K562 (cell line): ENCODE data around the gene EMD. TPM values are rescaled to one million over a fixed set of nuclear protein-coding genes. Genes with fewer than 3 reads are reported as not detected.
A peak's percentile ranks its signal among the peaks of the same experiment; 100 is the strongest.

Source experiments
- CHD1 ChIP-seq: fragments of 200-600 bp; sonication (generic); IDR thresholded peaks from one replicate; pipeline ENCODE4 v1.6.1; 2012; ENCODE audit warnings: mild to moderate bottlenecking, moderate library complexity, low read length, inconsistent platforms
- CXXC5 ChIP-seq: fragments of 250-450 bp; sonication (Bioruptor Pico); IDR thresholded peaks from 2 replicates; pipeline ENCODE4 v1.8.0; 2022; ENCODE audit warnings: inconsistent platforms, mild to moderate bottlenecking, moderate library complexity
- ELF4 ChIP-seq: fragments of 450-650 bp; formaldehyde crosslinking; IDR thresholded peaks from 2 replicates; pipeline ENCODE4 v1.4.0; 2022; ENCODE audit warnings: missing genetic modification characterization
- FIP1L1 ChIP-seq: fragments of 200-400 bp; formaldehyde crosslinking; IDR thresholded peaks from 2 replicates; pipeline ENCODE4 v1.6.1; 2018; ENCODE audit warnings: mild to moderate bottlenecking, low read depth, low read length; ENCODE audit not compliant: poor library complexity, severe bottlenecking
- FOS ChIP-seq: IDR thresholded peaks from 3 replicates; pipeline ENCODE4 v1.6.1; 2011; ENCODE audit not compliant: insufficient read length; ENCODE audit errors: extremely low read depth
- HDAC1 ChIP-seq, 2 experiments: fragments of 450-650 bp; IDR thresholded peaks; 2 replicates each; pipeline ENCODE4 v1.6.1; 2016 to 2017; ENCODE audit warnings: inconsistent platforms in 1 of 2, mild to moderate bottlenecking in 1 of 2, moderate library complexity in 1 of 2
- KLF6 ChIP-seq: fragments of 250-450 bp; sonication (Bioruptor Pico); IDR thresholded peaks from 2 replicates; pipeline ENCODE4 v1.4.0; 2020; ENCODE audit warnings: mild to moderate bottlenecking, moderate library complexity, borderline replicate concordance
- LEF1 ChIP-seq: fragments of 450-650 bp; IDR thresholded peaks from 2 replicates; pipeline ENCODE4 v1.6.1; 2016; ENCODE audit warnings: mild to moderate bottlenecking
- MTA3 ChIP-seq: fragments of 450-650 bp; formaldehyde crosslinking; IDR thresholded peaks from 2 replicates; pipeline ENCODE4 v1.6.1; 2017; ENCODE audit warnings: mild to moderate bottlenecking, borderline replicate concordance
- MXI1 ChIP-seq: IDR thresholded peaks from 2 replicates; pipeline ENCODE4 v1.6.1; 2011; ENCODE audit warnings: low read depth, mild to moderate bottlenecking, improper control_type of control experiment, low read length
- PHF20 ChIP-seq: fragments of 450-650 bp; IDR thresholded peaks from 2 replicates; pipeline ENCODE4 v1.6.1; 2018; ENCODE audit not compliant: partially characterized antibody
- PTRF ChIP-seq: fragments of 450-650 bp; IDR thresholded peaks from 2 replicates; pipeline ENCODE4 v1.6.1; 2016; ENCODE audit warnings: mild to moderate bottlenecking, missing genetic modification characterization, missing compliant biosample characterization
- YBX1 ChIP-seq: fragments of 450-650 bp; IDR thresholded peaks from 2 replicates; pipeline ENCODE4 v1.7.1; 2016; ENCODE audit warnings: mild to moderate bottlenecking
- ZC3H11A ChIP-seq: IDR thresholded peaks from 2 replicates; pipeline ENCODE4 v1.6.1; 2012; ENCODE audit warnings: low read depth, low read length, improper control_type of control experiment
- ZNF217 ChIP-seq: sonication (generic); formaldehyde crosslinking; IDR thresholded peaks from 2 replicates; pipeline ENCODE4 v1.8.0; 2022; ENCODE audit warnings: mild to moderate bottlenecking, missing genetic modification reagents
- ZNF347 ChIP-seq: fragments of 450-650 bp; formaldehyde crosslinking; IDR thresholded peaks from 2 replicates; pipeline ENCODE4 v1.4.0; 2020; ENCODE audit warnings: low read depth, mild to moderate bottlenecking, moderate library complexity
- ZNF561 ChIP-seq: fragments of 450-650 bp; formaldehyde crosslinking; conservative IDR thresholded peaks from 2 replicates; pipeline ENCODE4 v1.4.0; 2020; ENCODE audit warnings: mild to moderate bottlenecking, moderate library complexity
- polyA plus RNA-seq, 8 experiments: library from polyadenylated mRNA; depleted of rRNA in 4 of 8; stranded (reverse) in 5 of 8; unstranded in 3 of 8; fragments of >200 nt; fragmentation: Nextera tagmentation in 2 of 8; fragmentation: Illumina TruSeq in 1 of 8; extraction: Ambion mirVana in 2 of 8; extraction: Trizol in 1 of 8; gene quantifications; 2 replicates each; pipeline versions ENCODE4 v1.2.1 to v1.2.3, GENCODE V29; 2011 to 2014; ENCODE audit warnings: inconsistent platforms in 1 of 8, missing spikeins in 1 of 8
- total RNA-seq, 7 experiments: library from RNA; depleted of rRNA in 6 of 7; stranded (reverse); fragments of >200 nt in 6 of 7; fragmentation: Illumina TruSeq in 2 of 7; extraction: Trizol in 2 of 7; gene quantifications; 2 replicates each; pipeline versions ENCODE4 v1.2.1 to v1.2.3, GENCODE V29; 2011 to 2021; ENCODE audit warnings: low replicate concordance in 1 of 7
- TF ChIP-seq, protein P1 (sequence below): IDR thresholded peaks from 2 replicates; pipeline ENCODE4 v1.6.1; 2016; ENCODE audit warnings: missing genetic modification characterization, missing compliant biosample characterization
- TF ChIP-seq, protein P2 (sequence below), 2 experiments: fragments of 450-650 bp in 1 of 2; sonication (generic) in 1 of 2; formaldehyde crosslinking in 1 of 2; IDR thresholded peaks in 1 of 2; conservative IDR thresholded peaks in 1 of 2; 2 replicates each; pipeline versions ENCODE4 v1.6.1 to v1.8.1; 2016 to 2023; ENCODE audit warnings: mild to moderate bottlenecking in 2 of 2, moderate library complexity in 2 of 2, inconsistent platforms in 1 of 2, missing genetic modification reagents in 1 of 2
- TF ChIP-seq, protein P3 (sequence below): fragments of 450-650 bp; formaldehyde crosslinking; IDR thresholded peaks from 2 replicates; pipeline ENCODE4 v1.4.0; 2020; ENCODE audit warnings: mild to moderate bottlenecking, moderate library complexity
- TF ChIP-seq, protein P4 (sequence below): fragments of 250-450 bp; sonication (Bioruptor Pico); IDR thresholded peaks from 2 replicates; pipeline ENCODE4 v1.8.0; 2021; ENCODE audit warnings: moderate library complexity, mild to moderate bottlenecking, inconsistent platforms
- TF ChIP-seq, protein P5 (sequence below): fragments of 450-650 bp; formaldehyde crosslinking; IDR thresholded peaks from 2 replicates; pipeline ENCODE4 v1.4.0; 2022; ENCODE audit warnings: missing genetic modification characterization
- TF ChIP-seq, protein P6 (sequence below): fragments of 450-650 bp; IDR thresholded peaks from 2 replicates; pipeline ENCODE4 v1.6.1; 2016; ENCODE audit warnings: low read depth, mild to moderate bottlenecking, moderate library complexity

EMD gene
- total and polyA plus RNA-seq, 9 of the 15 experiments (the other 6 are each of a cell fraction or from before 2014, with no cell fraction given), result 2.3 to 206 (median 61.9) TPM

DNA sequence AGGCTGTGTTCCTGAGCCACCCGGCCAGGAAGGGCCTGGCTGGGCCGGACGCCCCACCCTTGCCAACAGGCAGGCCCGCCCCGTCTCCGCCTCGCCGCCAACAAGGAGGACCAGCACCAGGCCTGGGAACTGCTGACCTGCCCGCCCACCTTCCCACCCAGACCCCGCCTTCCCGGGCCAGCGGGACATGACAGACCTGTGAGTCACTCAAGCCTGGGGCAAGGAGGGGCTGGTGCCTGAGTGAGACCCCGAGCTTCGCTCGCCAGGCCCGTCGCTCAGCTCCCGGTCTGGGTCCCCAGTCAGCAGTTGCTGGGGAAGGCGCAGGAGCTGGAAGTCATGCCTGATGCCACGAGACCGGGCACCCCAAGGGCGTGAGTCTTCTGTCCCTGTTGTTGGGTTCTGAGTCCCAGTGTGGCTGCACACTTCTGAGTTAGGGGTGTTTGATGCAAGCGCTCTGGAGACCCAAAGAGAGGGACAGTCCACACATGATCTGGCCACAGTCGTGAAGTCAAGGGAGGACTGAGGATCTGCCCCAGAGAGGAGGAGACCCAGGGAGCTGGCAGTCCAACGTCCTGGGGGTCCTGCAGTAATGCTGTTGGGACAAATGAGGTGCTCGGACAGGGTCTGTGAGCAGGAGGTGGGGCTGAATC lies 30.3 kb downstream of the EMD start, which contains the start of gene DNASE1L1 (continued):
- TF ChIP-seq, protein P1, sequence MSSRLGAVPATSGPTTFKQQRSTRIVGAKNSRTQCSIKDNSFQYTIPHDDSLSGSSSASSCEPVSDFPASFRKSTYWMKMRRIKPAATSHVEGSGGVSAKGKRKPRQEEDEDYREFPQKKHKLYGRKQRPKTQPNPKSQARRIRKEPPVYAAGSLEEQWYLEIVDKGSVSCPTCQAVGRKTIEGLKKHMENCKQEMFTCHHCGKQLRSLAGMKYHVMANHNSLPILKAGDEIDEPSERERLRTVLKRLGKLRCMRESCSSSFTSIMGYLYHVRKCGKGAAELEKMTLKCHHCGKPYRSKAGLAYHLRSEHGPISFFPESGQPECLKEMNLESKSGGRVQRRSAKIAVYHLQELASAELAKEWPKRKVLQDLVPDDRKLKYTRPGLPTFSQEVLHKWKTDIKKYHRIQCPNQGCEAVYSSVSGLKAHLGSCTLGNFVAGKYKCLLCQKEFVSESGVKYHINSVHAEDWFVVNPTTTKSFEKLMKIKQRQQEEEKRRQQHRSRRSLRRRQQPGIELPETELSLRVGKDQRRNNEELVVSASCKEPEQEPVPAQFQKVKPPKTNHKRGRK (tag), result no peak
- TF ChIP-seq HDAC1 (IDR thresholded peaks at IDR 0.05), result 0 out of 4 replicates have a peak, but pooled peaks of 1 of the 2 experiments have one; percentile 11
- no peak for TF ChIP-seq FIP1L1
- no peak for TF ChIP-seq MXI1
- TF ChIP-seq ZNF561, result no peak
- no peak for TF ChIP-seq LEF1
- TF ChIP-seq, protein P2, sequence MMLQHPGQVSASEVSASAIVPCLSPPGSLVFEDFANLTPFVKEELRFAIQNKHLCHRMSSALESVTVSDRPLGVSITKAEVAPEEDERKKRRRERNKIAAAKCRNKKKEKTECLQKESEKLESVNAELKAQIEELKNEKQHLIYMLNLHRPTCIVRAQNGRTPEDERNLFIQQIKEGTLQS (IDR thresholded peaks at IDR 0.05), result peak; percentile 83
- TF ChIP-seq, protein P2 (CRISPR knock-in tag; conservative IDR thresholded peaks at IDR 0.05), result no peak
- TF ChIP-seq, protein P3, sequence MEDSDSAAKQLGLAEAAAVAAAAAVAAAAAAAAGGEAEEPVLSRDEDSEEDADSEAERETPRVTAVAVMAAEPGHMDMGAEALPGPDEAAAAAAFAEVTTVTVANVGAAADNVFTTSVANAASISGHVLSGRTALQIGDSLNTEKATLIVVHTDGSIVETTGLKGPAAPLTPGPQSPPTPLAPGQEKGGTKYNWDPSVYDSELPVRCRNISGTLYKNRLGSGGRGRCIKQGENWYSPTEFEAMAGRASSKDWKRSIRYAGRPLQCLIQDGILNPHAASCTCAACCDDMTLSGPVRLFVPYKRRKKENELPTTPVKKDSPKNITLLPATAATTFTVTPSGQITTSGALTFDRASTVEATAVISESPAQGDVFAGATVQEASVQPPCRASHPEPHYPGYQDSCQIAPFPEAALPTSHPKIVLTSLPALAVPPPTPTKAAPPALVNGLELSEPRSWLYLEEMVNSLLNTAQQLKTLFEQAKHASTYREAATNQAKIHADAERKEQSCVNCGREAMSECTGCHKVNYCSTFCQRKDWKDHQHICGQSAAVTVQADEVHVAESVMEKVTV (CRISPR knock-in tag), result no peak
- TF ChIP-seq, protein P4, sequence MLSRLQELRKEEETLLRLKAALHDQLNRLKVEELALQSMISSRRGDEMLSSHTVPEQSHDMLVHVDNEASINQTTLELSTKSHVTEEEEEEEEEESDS, result no peak
- peak; percentile 80; the same call in 1 of the 2 replicates for TF ChIP-seq MTA3
- TF ChIP-seq PHF20, result no peak
- TF ChIP-seq, protein P5, sequence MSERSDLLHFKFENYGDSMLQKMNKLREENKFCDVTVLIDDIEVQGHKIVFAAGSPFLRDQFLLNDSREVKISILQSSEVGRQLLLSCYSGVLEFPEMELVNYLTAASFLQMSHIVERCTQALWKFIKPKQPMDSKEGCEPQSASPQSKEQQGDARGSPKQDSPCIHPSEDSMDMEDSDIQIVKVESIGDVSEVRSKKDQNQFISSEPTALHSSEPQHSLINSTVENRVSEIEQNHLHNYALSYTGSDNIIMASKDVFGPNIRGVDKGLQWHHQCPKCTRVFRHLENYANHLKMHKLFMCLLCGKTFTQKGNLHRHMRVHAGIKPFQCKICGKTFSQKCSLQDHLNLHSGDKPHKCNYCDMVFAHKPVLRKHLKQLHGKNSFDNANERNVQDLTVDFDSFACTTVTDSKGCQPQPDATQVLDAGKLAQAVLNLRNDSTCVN (CRISPR knock-in tag), result no peak
- no peak for TF ChIP-seq ZNF347 (CRISPR knock-in tag)
- no peak for TF ChIP-seq ELF4 (CRISPR knock-in tag)
- 0 out of 2 replicates have a peak, but pooled peaks have one; percentile 31 for TF ChIP-seq CXXC5 (CRISPR knock-in tag)
- peak; percentile 77 for TF ChIP-seq CHD1
- TF ChIP-seq YBX1, result no peak
- TF ChIP-seq, protein P6, sequence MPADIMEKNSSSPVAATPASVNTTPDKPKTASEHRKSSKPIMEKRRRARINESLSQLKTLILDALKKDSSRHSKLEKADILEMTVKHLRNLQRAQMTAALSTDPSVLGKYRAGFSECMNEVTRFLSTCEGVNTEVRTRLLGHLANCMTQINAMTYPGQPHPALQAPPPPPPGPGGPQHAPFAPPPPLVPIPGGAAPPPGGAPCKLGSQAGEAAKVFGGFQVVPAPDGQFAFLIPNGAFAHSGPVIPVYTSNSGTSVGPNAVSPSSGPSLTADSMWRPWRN, result no peak
- no peak for TF ChIP-seq KLF6 (CRISPR knock-in tag)
- TF ChIP-seq ZNF217 (CRISPR knock-in tag), result no peak
- TF ChIP-seq PTRF (tag), result no peak
- TF ChIP-seq FOS, result peak; percentile 24
- no peak for TF ChIP-seq ZC3H11A
